Activated CD8-positive, alpha-beta memory T cell treated with anti-CD3 and anti-CD28 coated beads for 24 hours (primary cell): ENCODE data around the gene THSD4.
"Not testable (repeated sequence)": the region's sequence is repeated elsewhere in the genome, so short reads cannot be mapped to it uniquely, and the experiment has no call there.

Source experiments
- DNase-seq: peaks from one replicate; pipeline ENCODE4 v3.0.0-alpha.2; 2020

The THSD4 gene

DNA sequence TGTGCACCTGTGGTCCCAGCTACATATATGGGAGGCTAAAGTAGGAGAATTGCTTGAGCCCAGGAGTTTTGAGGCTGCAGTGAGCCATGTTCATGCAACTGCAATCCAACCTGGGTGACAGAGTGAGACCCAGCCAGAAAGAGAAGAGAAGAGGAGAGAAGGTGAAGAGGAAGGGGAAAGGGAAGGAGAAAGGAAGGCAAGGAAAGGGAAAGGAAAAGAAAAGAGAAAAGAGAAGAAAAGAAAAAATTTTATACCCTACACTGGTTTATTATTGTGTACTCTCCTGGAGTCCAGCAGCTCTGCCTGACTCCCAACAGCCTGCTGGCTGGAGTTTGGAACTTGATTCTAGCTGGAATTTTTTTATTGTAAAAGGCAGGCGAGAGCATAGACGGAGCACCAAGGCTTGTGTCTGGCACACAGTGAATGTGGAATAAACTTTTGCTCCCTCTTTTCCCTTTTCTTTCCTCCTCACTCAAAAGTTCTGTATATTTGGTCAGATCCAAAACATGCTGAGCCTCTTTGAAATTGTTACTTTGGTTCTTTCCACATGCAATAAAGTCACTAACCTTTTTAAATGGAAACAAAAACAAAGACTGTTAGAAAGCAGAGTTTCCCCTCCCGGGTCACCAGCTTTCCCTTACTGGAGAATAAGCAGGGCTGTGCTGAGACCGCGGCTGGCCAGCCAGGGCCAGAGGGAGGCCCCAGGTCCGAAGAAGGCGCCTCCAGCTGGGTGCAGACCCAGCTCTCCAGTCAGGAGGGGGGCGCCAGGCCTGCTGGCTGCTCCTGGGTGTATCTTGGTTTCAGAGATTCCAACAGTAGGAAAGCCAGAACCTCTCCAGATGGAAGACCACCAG is 9.9 kb downstream of the THSD4 start:
- no peak for DNase-seq

DNA sequence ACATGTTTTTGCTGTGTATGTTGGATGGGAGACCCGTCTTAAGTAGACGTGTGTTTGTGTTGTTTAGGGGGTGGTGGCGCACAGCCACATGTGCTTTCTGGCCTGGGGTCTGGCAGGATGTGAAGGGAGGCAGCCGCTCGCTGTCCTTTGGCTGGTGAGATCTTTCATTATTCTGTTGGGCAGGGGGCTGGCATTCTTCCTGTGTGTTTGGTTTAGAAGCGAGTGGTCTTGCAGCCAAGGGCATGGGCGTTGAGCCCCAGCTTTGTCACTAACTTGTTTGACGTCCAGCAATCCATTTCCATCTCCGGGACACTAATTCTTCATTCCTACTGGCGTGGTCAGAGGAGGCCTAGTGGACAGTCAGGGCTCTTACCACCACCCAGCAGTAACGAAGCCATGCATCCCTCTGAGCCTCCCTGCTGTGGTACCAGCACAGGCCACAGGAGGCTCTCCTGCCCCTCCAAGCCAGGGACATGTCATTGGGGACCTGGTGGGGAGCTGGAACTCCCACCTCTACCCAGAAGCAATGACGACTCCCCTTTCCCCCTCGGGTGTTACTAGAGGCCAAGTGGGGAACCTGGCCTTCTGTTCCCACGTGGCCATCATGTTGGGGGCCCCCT is 10.7 kb downstream of the THSD4 start:
- DNase-seq, result no peak

DNA sequence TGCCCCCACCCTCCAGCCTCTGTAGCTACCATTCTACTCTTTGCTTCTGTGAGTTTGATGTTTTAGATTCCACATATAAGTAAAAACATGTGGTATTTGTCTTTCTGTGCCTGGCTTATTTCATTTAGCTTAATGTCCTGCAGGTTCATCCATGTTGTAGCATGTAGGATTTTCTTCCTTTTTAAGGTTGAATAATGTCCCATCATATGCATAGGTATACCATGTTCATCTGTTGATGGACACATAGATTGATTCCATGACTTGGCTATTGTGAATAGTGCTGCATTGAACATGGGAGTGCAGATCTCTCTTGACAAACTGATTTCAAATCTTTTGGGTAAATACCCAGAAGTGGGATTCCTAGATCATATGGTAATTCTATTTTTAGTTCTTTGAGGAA is 11.8 kb downstream of the THSD4 start:
- DNase-seq, result no peak

DNA sequence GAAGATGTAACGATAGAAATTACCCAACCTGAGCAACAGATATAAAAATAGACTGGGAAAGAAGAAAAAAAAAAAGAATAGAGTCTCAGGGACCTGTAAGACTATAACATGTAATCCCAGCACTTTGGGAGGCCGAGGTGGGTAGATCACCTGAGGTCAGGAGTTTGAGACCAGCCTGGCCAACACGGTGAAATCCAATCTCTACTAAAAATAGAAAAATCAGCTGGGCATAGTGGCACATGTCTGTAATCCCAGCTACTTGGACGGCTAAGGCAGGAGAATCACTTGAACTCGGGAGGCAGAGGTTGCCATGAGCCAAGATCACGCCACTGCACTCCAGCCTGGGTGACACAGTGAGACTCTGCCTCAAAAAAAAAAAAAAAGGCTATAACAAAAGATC is 12.9 kb downstream of the THSD4 start:
- DNase-seq, result not testable (repeated sequence)

DNA sequence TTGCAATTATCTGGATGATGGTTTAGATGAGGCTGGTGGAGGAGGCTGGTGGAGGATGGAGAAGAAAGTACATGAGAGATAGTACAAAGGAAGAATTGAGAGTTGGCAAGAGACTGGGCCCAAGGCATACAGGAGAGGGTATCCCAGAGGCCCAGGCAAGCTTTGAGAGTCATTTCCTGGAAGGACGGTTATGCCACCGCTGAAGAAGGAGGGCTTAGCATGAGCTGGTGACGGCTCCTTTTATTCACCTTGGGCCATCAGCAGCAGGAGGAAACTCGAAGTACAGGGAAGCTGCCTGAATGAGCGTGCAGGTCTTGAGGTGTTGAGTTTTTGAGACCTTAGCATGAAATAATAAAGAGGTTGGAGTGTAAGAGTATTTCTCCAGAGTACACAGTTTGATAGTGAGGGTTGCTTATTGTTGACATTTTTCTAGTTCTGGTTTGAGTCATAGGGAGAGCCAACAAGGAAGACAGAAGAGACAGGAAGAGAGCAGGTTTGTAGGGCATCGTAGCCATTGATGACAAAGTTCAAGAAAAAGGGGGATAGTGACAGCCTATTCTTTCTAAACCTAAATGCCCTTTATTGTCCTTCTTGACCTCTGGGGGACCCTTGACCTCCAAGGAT is 13.8 kb downstream of the THSD4 start:
- no peak for DNase-seq

DNA sequence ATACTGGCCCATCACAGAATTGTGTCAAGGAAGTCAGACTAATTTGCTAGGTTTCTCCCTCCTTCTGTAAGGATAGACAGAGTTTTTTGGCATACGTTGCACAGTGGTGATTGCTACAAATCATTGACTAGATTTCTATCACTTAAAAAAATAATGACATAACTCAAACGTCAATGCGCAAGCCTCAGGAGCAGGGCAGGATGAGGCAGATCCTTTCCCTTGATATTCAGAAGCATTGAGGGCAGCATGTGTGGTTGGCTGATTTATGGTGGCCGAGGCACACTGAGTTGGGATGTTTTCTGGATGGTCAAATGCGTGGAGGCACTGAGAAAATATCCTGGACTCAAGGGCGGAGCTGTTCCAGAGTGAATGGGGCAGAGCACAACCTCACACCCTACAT is 14.4 kb downstream of the THSD4 start:
- DNase-seq, result no peak

DNA sequence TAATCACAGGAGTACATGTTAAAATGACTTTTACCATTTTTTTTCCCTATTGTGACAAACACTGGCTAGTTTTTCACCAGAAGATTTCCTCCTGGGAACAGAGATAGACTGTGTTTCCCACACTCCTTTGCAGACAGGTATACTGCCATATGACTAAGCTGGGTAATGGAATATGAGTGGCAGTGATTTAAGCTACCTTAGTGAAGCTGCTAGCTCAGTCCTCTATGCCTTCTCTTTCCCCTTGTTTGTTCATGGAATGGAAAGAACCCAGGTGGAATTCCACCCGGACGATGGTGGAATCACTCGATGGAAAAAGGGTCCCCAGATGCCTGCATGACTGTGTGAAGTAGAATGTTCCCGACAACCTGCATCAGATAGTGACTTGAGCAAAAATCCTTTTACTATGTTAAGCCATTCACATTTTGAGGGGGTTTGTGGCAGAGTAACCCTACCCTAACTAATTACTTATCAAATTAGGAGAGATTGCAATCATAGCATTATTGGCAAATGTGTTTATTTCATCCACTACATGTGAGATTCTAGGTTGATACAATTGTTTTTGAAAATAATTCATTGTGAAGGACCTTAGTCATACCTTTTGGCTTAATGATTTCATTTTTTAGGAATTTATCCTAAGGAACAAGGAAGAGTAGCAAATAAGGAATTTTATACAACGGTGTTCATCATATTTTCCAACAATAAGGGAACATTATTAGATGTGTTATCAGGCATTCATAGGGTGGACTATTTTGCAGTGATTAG is 16.5 kb downstream of the THSD4 start:
- DNase-seq, result no peak

DNA sequence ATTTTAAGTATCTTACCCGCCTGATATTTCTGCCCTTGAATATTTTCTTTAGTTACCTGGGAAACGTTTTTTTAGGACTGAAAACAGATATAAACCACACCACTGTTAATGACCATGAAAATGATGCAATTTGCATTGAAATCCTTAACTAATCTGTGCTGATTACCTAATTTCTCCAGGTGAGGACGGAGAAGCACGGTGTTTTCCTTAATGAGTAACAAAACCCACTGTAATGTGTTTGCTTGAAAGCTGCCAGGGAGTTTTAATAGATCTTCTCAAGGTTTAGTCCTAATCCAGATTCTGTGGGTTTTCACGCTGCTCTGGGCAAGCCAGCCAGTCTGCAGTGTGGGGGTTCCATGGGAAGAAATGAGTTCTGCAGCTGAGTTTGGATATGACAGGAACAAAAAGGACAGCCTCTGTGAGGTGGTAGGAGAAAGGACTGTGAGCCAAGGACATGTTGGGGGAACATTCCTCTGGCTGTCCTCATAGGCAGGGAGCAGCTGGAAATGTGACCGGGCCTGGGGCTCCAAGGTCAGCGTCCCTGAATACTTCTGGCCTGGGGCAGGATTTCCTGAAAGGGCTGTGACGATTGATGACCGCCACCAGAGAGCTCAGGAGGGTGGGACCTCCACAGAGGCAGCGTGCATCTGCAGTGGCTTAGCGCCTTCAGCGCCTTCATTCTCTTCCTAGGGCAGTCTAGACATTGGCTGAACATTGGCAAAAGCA is 18.6 kb downstream of the THSD4 start:
- DNase-seq, result no peak

DNA sequence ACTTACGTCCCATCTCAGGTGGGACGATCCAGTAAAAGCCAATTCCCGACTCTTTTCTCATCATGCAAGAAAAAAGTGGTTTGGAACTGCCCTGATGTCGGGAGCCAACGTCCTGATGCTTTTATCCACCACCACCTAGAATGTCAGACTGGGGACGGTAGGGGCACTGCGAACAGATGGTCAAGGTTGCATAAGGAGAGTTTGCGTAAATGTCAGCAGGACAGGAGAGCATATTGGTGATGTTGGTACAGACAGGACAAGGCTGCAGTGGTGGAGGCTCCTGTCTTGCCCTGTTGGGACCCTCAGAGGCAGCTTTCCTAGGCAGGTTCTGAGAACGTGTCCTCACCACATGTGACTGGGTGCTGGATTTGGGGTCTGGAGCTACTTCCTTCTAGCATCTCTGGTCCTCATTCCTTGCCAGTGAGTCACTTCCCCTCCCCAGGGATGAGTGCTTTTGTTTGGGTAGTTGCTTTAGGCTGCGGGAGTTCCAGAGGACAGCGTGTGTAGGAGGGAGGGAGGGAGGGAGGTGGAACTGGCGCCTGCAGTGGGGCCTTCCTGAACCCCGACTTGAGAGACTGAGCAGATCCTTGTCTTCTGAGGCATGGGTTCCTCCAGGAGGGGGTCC is 21.0 kb downstream of the THSD4 start:
- DNase-seq, result no peak

DNA sequence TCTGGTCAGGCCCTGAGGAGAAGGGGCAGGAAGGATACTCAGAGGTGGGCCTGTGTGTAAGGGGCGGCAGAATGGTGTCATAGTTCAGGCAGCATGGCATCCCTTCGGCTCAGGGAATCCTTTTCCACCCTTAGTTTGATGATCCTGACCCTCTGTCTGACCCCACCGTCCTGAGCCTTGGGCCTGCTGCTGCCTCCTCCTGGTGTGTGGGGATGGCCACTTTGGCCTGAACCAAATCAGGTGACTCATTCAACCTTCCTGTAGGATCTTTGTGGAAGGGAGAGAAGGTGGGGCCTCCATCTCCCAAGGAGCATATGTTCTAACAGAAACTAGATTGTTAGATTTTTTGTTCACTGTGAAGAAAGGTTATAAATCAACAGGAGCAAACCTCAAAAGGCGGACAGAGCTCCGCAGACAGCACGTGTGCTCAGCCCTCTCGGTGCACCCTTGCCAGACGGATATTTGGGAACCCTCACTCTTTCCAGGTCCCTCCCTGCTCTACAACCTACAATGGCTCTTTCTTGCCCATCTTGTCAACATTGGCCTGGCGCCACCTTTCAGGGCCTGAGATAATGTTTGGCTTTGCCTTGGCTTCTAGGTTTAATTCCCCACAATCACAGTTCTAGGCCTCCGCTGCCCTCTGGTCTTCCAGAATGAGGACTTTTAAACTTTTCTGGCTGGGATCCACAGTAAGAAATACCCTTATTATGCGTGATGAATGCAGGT is 21.7 kb downstream of the THSD4 start:
- no peak for DNase-seq

DNA sequence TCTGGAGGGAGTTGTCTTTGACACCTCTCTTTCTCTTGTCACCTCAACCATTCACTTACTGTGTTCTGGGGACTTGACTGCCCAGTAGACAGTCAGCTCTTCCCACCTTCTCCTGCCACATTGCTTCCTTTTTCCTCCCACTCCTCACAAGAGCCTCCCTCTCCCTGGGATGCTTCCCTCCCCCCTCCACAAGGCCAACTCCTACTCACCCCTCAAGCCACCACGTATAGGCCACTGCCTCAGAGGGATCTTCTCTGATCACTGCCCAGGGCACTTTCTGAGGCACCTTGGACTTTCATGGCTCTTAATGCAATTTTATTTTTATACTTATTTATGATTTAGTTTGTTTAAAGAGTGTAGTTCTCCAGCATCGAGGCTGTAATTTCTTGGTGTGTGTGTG is 23.2 kb downstream of the THSD4 start:
- DNase-seq, result no peak

DNA sequence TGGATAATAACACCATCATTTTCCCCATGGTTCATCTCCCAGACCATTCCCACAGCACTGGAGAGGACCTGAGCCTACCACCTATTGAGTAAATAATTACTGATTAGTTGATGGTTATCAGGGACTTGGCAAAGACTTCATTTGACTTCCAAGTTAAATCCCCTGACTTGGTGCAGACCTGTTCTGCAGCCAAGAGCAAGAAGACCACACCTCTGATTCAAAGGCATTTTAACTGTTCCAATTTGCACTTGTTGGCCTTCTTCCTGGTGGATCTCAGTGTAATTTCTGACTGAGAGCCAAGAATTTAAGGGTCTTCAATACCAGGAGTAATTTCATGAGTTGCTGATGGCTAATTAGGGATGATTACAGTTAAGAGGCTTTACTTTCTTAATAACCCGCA is 24.0 kb downstream of the THSD4 start:
- no peak for DNase-seq

DNA sequence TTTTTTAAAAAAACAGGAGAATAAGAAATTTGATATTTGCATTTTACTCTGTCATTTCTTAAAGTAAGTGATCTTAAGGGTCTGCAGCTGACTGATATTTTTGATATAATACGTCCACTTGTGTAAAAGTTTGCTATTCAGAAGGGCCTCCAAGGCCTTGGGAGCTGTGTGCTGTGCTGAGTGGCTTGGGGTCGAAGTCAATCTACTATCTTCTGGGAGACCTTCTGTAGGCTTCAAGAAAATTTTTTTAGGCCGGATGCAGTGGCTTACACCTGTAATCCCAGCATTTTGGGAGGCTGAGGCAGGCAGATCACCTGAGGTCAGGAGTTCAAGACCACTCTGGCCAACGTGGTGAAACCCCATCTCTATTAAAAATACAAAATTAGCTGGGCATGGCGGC is 26.3 kb downstream of the THSD4 start:
- DNase-seq, result no peak

DNA sequence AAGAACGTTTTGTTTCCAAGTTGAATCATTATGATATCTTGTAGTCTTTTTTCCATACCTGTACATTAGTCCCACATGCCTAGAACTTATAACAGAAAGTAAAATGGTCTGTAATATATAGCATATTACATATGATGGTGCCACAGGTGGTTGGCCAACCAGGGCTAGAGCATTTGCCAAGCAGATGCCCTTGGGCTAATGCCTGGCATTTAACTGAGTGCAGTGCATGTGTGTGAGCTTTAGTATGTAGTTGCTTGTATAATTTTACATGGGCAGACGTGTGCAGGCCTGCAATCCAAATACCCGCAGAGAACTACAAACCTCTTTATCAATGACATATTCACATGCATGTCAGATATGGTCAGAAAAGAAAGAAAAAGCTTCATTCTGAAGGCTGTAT is 27.5 kb downstream of the THSD4 start:
- DNase-seq, result no peak

DNA sequence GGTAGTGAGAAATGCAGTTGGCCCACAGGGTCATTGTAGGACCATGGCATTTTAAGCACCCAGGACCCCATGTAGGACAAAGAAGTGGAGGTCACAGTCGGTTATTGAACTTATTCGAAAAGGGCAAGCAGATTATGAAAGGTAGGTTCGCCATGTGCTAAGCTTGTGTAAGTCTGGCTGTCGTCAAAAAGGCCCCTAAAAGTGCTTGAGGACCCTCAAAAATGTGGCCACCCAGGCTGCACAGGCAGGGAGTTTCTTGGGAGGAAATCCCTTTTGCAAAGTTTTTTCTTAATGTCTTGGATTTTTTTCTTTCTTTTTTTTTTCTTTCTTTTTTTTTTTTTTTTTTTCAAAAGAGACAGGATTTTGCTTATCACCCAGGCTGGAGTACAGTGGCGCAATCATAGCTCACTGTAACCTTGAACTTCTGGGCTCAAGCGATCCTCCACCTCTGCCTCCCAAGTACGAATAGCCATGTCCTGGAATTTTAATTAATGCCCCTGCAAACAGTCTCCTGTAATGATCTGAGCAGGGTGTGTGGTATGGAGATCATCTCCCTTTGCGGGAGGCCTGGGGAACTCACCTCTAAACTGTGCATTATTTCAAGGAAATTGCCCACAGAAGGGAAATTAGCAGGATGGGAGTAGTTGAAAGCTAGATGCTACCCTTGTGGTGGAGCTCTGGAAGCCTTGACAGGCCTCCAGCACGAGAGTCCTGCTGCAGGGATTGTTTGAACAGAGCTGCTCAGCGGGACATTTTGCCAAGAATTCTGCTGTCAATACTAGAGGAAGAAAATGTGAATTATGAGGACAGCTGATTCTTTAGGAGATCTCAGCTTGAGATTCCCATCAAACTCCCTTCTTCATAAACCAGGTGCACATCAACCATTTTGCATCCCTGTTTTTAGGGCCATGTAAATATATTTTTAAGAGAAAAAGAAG is 28.4 kb downstream of the THSD4 start:
- DNase-seq, result no peak

DNA sequence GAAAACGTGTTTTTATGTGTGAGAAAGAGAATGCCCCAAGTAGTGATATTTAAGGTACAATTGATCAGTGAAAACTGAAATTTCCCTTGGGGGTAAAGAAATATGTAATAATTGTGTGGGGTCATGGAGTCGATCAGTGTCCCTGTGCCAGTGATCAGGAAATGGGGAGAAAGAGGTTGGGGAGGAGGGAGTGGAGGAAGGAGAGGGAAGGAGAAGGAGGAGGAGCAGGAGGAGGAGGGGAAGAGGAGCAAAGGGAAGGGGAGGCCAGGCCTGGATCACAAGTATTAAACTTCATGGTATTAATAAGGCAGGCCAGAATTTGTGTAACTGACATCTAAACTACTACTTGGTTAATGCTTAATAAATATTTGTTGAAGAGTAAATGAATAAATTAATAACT is 30.4 kb downstream of the THSD4 start:
- DNase-seq, result no peak

DNA sequence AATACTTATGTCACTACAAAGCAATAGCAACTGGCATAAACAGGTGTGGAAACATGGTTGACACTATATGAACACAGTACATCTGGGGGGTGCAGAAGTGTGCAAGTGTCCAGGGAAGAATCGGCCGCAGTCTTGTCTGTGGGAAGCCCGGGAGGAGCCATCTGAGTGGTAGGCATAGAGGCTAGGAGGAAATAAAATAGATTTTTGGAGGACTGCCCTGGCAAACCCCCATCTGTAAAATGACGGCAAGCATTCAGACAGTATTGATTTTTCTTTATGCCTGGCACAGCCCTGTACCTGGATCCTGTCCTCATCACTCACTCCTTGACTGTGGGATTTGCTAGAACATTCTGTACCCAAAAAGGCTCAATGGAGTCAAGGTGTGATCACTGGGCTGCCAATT is 31.3 kb downstream of the THSD4 start:
- no peak for DNase-seq

DNA sequence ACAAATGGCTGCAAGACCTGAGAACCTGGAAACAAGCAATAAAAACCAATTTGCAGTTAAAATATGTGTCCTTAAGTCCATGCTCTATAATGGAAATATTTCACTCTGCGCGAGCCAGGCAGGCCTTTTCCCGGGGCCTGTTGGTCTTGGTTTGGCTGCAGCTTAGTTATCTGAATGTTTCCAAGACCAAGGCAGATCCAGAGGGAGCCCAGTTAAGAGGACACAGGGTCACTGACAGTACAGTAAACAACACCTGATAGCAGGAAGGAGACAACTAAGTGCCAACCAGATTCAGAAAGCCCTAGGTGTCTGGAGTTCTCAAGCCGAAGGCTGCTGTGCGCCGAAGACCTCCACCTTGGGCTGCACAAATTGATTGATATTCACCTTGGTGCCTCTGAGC is 32.8 kb downstream of the THSD4 start:
- DNase-seq, result no peak

DNA sequence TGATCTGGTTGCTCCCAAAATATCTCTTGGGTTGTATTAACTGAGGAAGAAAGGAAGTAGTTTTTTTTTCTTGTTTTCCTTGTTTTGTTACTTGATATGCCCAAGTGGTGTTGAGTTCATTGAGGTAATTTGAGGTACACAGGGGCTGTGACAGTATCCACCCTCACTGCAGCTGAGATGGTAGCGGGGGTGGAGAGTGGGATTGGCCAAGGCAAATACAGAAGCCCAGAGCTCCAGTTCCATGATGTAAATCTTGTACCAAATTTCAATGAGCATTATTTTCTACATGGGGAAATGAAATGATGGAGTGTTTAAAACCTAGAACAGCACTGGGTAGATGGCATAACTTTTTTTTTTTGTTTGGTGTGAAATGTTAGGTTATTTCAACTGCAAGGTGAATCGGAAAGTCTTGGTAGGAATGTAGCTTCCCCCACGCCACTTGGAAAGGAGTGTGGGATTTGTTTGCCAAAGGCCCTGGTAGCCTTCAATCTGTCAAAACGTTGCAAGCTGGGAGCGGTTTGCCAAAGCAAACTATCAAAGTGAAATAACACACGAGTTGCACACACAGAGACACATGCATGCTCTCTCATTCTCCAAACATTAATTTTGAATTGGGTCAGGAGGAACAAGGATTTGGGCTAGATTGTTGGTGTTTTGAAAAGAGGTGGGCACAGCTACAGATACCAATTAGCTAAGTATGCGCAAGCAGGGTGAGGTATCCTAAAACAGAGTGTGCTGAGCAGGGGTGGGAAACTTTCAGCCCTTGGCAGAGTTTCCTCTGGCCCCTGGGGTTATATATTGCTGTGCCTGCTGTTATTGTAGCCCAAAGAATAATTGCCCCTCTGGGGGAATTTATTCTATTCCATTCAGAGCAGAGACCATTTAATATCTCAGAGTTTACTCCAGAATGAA is 34.6 kb downstream of the THSD4 start:
- DNase-seq, result no peak
